ENCODE measurements around the gene ZNF860.
"Not testable (repeated sequence)": the region's sequence is repeated elsewhere in the genome, so short reads cannot be mapped to it uniquely, and the experiment has no call there.

ZNF860 gene

GRCh38 chr3:31960793-31961431 is 20.6 kb upstream of the ZNF860 start:
- intact Hi-C loops (cut with DNase I), result no loop called here
- no peak for DNase-seq

- no peak for DNase-seq
- intact Hi-C loops (cut with DNase I), result no loop called here
These were observed 18.7 kb upstream of the ZNF860 start for GRCh38 chr3:31962801-31963205.

- intact Hi-C loops (cut with DNase I), result no loop called here
- DNase-seq, result no peak
These were observed 14.5 kb upstream of the ZNF860 start for GRCh38 chr3:31966978-31967591.

- intact Hi-C loops (cut with DNase I), result no loop called here
- DNase-seq, result no peak
These were observed 14.0 kb upstream of the ZNF860 start for GRCh38 chr3:31967592-31967991.

- no peak for DNase-seq
- intact Hi-C loops (cut with DNase I), result no loop called here
These were observed 13.1 kb upstream of the ZNF860 start for GRCh38 chr3:31968369-31968926.

GRCh38 chr3:31968927-31969418 is 12.6 kb upstream of the ZNF860 start:
- intact Hi-C loops (cut with DNase I), result no loop called here
- no peak for DNase-seq

- DNase-seq, result no peak
- intact Hi-C loops (cut with DNase I), result no loop called here
These were observed 9.9 kb upstream of the ZNF860 start for GRCh38 chr3:31971607-31972006.

GRCh38 chr3:31973081-31973480 is 8.5 kb upstream of the ZNF860 start:
- intact Hi-C loops (cut with DNase I), result no loop called here
- DNase-seq, result no peak

GRCh38 chr3:31973837-31974236 is 7.7 kb upstream of the ZNF860 start:
- intact Hi-C loops (cut with DNase I), result no loop called here
- DNase-seq, result no peak

- intact Hi-C loops (cut with DNase I), result no loop called here
- DNase-seq, result no peak
These were observed 7.1 kb upstream of the ZNF860 start for GRCh38 chr3:31974471-31974870.

- DNase-seq, result no peak
- intact Hi-C loops (cut with DNase I), result no loop called here
These were observed 6.6 kb upstream of the ZNF860 start for GRCh38 chr3:31974964-31975363.

- intact Hi-C loops (cut with DNase I), result no loop called here
- no peak for DNase-seq
These were observed 5.2 kb upstream of the ZNF860 start for GRCh38 chr3:31976302-31976701.

- intact Hi-C loops (cut with DNase I), result no loop called here
- no peak for DNase-seq
These were observed 3.8 kb upstream of the ZNF860 start for GRCh38 chr3:31977736-31978135.

- DNase-seq, result no peak
- intact Hi-C loops (cut with DNase I), result no loop called here
These were observed 3.0 kb upstream of the ZNF860 start for GRCh38 chr3:31978553-31978952.

GRCh38 chr3:31979001-31979697 is 2.4 kb upstream of the ZNF860 start:
- no peak for DNase-seq
- intact Hi-C loops (cut with DNase I), result no loop called here

GRCh38 chr3:31980530-31981205 is 882 bp upstream of the ZNF860 start:
- DNase-seq, result peak in 9 of 10 donors; percentile 17 to 91 (median 48)
- intact Hi-C loops (cut with DNase I), result no loop called here

- no peak for DNase-seq
- intact Hi-C loops (cut with DNase I), result no loop called here
These were observed 2.8 kb downstream of the ZNF860 start for GRCh38 chr3:31984321-31984720.

- no peak for DNase-seq
- intact Hi-C loops (cut with DNase I), result no loop called here
These were observed 4.3 kb downstream of the ZNF860 start for GRCh38 chr3:31985831-31986230.

- no peak for DNase-seq
- intact Hi-C loops (cut with DNase I), result no loop called here
These were observed 6.7 kb downstream of the ZNF860 start for GRCh38 chr3:31988271-31988670.

GRCh38 chr3:31992995-31993394 is 11.4 kb downstream of the ZNF860 start:
- DNase-seq; intact Hi-C loops (cut with DNase I): not testable (repeated sequence)

GRCh38 chr3:31993843-31994242 is 12.3 kb downstream of the ZNF860 start:
- no peak for DNase-seq
- intact Hi-C loops (cut with DNase I), result no loop called here

Data from posterior cingulate gyrus (tissue), 11 donors.